Embryonic facial prominence (tissue), 1 donor: ENCODE measurements around the gene PSD2.

Experiments used
- DNase-seq: peaks from one replicate; pipeline ENCODE4 v3.0.0-alpha.2; 2016; ENCODE audit errors: extremely low spot score

Gene PSD2

DNA sequence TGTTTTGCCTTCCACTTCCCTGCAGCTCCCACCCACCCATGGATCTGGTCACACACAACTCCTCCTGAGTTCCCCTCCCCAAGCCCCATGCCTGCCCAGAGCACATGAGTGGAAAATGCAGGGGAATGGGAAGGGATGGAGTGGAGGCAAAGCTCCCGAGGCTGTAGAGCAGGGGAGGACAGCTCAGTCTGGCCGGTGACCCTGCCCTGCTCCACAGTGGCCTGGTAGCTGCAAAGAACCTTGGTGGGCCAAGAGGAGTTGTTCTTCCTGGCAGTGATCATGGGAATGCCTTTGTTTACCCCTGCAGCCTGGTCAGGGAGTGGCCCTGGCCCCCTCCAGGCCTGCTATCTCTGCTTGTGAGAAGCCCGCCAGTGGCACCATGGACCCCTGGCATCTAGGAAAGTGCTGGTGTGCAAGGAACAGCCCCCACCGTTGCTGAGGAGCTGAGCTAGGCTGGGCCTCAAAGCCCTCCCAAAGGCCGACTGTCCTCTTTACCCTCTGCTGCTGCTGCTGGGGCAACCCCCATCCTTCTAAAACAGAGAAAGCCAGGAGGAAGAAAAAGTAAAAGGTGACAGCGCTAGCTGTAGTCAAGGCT lies 60.4 kb downstream of the PSD2 start:
- DNase-seq = no peak

- no peak for DNase-seq
Observed at GRCh38 chr5:139856714-139857113, 61.1 kb downstream of the PSD2 start.

DNA sequence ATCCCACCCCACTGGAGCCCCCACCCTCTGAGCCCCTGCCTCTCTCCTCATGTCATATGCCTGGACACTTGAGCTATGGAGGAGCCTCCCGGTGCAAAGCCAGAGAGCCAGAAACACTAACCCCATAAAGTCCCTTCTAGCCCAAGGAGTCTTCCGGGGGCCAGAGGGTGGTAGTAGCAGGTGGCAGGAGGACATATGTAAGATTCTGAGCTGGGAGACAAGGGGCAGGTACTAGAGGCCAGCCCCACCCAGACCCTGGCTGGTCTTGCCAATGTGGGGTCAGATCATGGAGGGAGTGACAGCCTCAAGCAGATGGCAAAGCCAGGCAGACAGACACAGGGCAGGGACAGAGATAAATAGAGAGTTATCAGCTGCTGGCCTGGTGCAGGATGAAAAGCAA lies 63.4 kb downstream of the PSD2 start:
- no peak for DNase-seq

- DNase-seq = no peak
Observed at GRCh38 chr5:139861021-139861888, 65.6 kb downstream of the PSD2 start.

DNA sequence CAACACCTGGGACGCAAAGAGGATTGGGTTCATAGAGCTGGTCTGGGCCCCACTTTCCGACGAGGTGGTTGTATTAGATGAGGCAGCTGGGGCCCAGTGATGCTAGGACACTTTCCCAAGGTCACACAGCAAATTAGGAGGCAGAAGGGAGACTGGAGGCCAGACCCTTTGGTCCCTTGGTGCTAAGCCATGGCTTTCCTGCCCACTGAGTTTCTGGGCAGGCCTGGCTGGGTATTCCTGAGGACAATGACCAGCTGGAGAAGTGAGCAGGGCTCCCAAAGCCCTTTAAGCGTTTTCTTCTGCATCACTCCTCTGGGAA lies 66.2 kb downstream of the PSD2 start:
- DNase-seq = no peak

GRCh38 chr5:139862313-139862712 lies 66.7 kb downstream of the PSD2 start:
- no peak for DNase-seq

- DNase-seq = no peak
Observed at GRCh38 chr5:139862803-139863202, 67.2 kb downstream of the PSD2 start.

- no peak for DNase-seq
Observed at GRCh38 chr5:139863361-139863760, 67.8 kb downstream of the PSD2 start.

GRCh38 chr5:139863855-139864558 lies 68.4 kb downstream of the PSD2 start:
- DNase-seq = no peak

GRCh38 chr5:139864716-139865483 lies 69.3 kb downstream of the PSD2 start:
- DNase-seq = no peak

GRCh38 chr5:139867109-139867508 lies 71.5 kb downstream of the PSD2 start:
- DNase-seq = no peak

DNA sequence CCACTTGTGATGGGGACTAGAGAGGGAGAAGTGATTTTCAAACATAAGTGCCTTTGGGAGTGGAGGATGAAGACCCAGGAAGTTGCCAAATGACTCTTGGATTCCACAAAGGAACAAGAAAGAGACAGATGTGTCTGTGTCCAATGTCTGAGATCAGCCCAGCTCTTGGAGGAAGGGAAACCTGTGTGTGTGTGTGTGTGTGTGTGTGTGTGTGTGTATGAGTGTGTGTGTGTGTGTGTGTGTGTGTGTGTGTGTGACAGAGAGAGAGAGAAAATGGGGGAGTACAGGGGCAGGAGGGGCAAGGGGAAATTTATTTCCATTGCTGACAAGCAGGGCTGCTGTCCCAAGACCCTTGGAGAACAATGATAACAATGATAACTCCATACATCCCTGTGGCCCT lies 72.0 kb downstream of the PSD2 start:
- no peak for DNase-seq

DNA sequence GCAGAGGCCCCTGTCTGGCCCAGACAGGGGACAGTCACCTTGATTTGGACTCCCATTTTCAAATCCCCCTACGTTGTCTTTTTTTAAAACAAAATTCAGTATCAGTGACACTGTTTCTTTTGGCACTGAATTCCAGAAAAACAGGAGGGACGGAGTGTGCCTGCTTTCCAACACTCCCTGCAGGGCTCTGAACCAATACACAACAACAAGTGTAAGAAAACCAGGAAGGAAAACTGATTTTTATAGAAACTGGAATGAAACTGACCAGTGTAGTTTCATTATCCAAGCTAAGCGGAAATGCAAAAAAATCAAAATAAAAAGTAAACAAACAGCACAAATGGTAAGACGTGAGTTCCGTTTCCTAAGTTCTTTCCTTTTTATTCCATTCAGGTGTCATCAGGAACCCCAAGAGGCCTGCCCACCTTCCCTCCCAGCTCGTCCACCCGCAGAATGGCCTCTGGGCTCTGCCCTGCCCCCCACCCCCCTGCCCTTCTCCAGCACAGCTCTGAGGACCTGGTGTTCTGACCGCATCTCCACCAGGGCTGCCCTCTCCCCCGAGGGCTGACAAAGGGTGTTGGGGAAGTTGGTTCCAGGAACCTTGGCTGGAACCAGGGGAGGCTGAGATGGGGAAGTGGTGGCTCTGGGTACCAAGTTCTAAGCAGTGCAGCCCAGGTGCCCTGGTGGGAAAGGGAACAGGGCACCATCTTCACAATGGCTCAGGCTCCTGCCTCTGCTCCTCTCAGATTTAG lies 73.6 kb downstream of the PSD2 start:
- no peak for DNase-seq

DNA sequence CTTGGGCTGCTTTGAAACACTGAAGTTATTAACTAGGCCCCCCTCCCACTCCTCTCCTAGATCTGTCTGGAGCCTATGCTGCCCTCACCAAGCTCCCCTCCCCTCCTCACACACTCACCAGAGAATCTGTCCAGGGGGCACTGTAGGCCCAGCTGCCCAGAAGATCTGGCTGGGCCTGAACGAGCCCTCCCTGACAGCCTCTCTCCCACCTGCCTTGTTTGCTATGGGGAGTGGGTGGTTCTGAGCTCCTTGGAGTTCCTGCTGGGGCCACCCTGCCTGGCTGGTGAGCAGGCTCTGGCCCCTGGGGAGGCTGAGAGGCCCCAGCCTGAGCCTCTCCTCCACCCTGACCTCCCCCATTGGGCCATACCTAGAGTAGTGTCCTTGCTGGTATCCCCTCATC lies 75.1 kb downstream of the PSD2 start:
- DNase-seq = no peak

- no peak for DNase-seq
Observed at GRCh38 chr5:139871614-139872013, 76.0 kb downstream of the PSD2 start.

GRCh38 chr5:139872052-139872766 lies 76.6 kb downstream of the PSD2 start:
- DNase-seq = no peak

DNA sequence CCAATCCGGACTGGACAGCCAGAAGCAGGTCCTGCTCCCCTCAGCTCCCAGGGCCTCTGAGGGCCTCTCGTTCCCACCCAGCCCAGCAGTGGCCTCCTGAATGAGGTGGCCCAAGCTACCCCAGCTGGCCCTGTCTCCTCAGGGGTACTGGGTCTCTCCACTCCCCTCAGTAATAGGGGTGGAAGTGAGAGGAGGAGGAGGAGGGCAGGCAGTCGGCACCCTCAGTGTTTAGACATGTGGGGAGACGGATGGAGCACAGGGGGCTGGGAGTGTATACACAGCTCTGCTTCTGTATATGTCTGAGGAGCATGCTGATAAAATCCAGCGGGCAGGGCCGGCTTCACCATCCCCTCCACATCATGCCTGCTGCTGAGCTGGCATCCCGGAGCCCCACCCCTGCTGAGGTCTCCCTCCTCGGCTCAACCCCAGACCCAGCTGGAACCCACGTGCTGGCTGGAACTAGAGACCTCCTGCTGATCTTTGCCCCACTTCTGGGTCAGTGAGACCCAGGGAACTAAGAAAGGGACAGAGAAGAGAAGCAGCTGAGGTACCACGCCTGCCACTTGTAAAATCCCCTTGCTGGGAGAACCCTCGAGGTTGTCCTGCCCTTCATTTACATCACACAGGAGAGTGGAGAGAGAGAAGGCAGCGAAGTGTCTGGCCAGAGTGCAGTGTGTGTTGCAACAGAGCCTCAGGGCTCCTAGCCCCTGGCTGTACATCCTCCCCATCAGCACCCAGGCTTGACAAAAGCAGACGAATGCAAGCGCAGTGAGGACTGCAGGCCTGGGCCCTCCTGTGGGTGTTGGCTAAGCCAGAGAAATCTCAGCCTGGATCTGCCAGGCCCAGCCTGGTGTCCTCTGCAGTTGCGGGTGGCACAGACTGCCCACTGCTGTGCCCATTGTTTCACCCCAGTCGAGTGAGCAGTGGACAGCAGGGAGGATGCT lies 77.5 kb downstream of the PSD2 start:
- no peak for DNase-seq

GRCh38 chr5:139875957-139876356 lies 80.3 kb downstream of the PSD2 start:
- no peak for DNase-seq

GRCh38 chr5:139877129-139877597 lies 81.6 kb downstream of the PSD2 start:
- DNase-seq = no peak

- no peak for DNase-seq
Observed at GRCh38 chr5:139878093-139878492, 82.5 kb downstream of the PSD2 start.
